Neutrophil (primary cell): Measurements from ENCODE around the gene TSHZ1.

ENCODE experiments used
- H3K27ac ChIP-seq: fragments of 200-600 bp; sonication (generic); 2 replicates; pipeline ENCODE4 v1.5.1; 2016; ENCODE audit warnings: mild to moderate bottlenecking, moderate library complexity
- H3K27me3 ChIP-seq: fragments of 200-600 bp; sonication (generic); 2 replicates; pipeline ENCODE4 v1.6.0; 2016; ENCODE audit warnings: mild to moderate bottlenecking
- H3K36me3 ChIP-seq: fragments of 200-600 bp; sonication (generic); 2 replicates; pipeline ENCODE4 v1.5.1; 2017
- H3K4me1 ChIP-seq, 2 experiments: fragments of 200-600 bp in 1 of 2; sonication (generic) in 1 of 2; 1 replicate in 1 of 2; 2 replicates in 1 of 2; pipeline versions ENCODE4 v1.5.1 to v1.6.1; 2013 to 2016; ENCODE audit warnings: low read depth in 1 of 2, low read length in 1 of 2, mild to moderate bottlenecking in 1 of 2, moderate library complexity in 1 of 2; ENCODE audit not compliant: control insufficient read depth in 1 of 2, insufficient read depth in 1 of 2
- H3K4me3 ChIP-seq, 2 experiments: fragments of 200-600 bp in 1 of 2; sonication (generic) in 1 of 2; 1 replicate in 1 of 2; 2 replicates in 1 of 2; pipeline ENCODE4 v1.5.1; 2013 to 2016; ENCODE audit warnings: low read depth in 1 of 2, low read length in 1 of 2, mild to moderate bottlenecking in 1 of 2, moderate library complexity in 1 of 2
- H3K9me3 ChIP-seq: fragments of 200-600 bp; sonication (generic); 2 replicates; pipeline ENCODE4 v1.5.1; 2016
- TF ChIP-seq, protein P1 (sequence below): fragments of 200-600 bp; sonication (generic); IDR thresholded peaks from 2 replicates; pipeline ENCODE4 v1.5.1; 2016; ENCODE audit warnings: antibody characterized with exemption

The TSHZ1 gene

DNA sequence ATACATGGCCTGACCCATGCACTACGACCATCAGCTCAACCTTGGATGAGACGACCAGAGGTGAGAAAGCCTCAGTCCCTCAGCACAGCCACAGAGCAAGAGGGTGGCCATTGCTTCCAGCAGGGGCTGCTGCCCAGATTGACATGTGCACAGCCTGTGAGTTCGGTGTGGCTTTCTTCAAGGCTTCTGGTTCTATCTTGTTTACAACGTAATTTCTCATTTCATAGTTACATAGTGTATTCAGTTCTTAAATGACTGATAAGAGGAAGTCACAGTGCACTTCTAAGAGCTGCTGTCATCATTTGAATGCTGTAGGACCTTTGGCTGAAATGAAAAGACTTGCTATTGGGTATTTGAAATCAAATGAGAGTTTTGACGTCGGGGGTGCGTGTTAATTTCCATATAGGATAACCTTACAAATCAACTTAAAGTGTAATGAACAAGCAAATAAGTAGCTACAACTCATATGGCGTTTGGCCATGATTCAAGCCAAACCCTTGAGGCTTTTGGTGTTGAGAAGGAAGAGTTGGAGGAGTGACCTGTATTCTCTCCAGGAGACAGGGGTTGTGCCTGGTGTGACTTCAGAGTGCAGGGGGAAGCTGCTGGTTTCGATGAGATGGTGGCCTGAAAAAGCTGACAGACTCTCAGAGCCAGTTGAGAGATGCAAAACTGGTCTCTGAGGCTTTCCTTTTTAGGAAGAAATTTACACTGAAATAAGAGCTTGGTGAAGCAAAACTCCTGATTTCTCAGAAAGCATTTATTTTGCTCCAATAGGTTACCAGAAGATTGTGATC, 51.0 kb downstream of the TSHZ1 start:
- Histone ChIP-seq H3K36me3 (no peaks in the 10 kb centered on the region), H3K4me3 (no peak overlapping the region), H3K4me1 (no peaks in the 10 kb centered on the region), H3K27ac (no peak overlapping the region), H3K9me3 (no peaks in the 10 kb centered on the region), H3K27me3 (no peaks in the 10 kb centered on the region)
- TF ChIP-seq, protein P1, sequence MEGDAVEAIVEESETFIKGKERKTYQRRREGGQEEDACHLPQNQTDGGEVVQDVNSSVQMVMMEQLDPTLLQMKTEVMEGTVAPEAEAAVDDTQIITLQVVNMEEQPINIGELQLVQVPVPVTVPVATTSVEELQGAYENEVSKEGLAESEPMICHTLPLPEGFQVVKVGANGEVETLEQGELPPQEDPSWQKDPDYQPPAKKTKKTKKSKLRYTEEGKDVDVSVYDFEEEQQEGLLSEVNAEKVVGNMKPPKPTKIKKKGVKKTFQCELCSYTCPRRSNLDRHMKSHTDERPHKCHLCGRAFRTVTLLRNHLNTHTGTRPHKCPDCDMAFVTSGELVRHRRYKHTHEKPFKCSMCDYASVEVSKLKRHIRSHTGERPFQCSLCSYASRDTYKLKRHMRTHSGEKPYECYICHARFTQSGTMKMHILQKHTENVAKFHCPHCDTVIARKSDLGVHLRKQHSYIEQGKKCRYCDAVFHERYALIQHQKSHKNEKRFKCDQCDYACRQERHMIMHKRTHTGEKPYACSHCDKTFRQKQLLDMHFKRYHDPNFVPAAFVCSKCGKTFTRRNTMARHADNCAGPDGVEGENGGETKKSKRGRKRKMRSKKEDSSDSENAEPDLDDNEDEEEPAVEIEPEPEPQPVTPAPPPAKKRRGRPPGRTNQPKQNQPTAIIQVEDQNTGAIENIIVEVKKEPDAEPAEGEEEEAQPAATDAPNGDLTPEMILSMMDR: no peak

DNA sequence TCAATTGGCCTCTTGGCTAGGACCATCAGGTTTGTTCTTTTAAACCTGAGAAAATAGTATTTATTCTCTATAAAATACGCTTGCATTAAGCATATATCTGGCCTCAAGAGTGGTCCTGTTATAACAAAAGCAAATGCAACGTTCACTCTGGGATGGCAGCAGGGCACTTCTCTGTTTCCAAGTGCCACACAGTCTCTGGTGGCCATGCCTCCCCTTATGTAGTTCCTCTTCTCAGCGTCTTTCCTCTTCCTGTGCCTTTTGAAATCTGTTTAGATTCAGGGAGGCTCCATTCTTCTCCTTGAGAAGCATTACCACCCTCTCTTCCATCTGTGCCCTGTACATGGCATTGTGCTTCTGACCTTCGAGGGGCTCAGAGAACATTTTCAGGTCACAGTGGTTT, 51.9 kb downstream of the TSHZ1 start:
- Histone ChIP-seq H3K36me3 (no peaks in the 10 kb centered on the region), H3K27ac (no peak overlapping the region), H3K4me3 (no peak overlapping the region), H3K27me3 (no peaks in the 10 kb centered on the region), H3K9me3 (no peaks in the 10 kb centered on the region), H3K4me1 (no peaks in the 10 kb centered on the region)
- TF ChIP-seq, protein P1: no peak

DNA sequence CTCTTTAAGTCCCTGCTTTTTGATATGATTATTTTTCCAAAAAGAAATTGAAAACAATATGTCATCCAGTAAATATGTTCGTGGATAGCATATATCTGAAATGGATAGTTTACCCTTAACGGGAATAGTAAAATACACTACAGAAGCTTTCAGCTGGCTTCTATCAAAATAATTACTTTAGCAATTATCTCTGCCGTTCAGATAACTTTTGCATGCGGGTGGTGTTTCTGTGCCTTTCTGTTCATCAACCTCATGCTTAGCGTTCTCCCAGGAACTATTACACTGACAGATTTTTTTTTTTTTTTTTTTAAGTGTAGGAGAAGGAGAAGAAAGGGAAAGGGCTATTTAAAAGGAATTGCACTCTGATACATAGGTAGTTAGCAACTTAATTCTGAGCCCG, 53.6 kb downstream of the TSHZ1 start:
- H3K4me1 ChIP-seq: no peaks in the 10 kb centered on the region
- no peak overlapping the region for H3K27ac ChIP-seq
- TF ChIP-seq, protein P1: no peak
- no peak overlapping the region for H3K4me3 ChIP-seq
- no peaks in the 10 kb centered on the region for H3K27me3 ChIP-seq
- no peaks in the 10 kb centered on the region for H3K9me3 ChIP-seq
- H3K36me3 ChIP-seq: no peaks in the 10 kb centered on the region

DNA sequence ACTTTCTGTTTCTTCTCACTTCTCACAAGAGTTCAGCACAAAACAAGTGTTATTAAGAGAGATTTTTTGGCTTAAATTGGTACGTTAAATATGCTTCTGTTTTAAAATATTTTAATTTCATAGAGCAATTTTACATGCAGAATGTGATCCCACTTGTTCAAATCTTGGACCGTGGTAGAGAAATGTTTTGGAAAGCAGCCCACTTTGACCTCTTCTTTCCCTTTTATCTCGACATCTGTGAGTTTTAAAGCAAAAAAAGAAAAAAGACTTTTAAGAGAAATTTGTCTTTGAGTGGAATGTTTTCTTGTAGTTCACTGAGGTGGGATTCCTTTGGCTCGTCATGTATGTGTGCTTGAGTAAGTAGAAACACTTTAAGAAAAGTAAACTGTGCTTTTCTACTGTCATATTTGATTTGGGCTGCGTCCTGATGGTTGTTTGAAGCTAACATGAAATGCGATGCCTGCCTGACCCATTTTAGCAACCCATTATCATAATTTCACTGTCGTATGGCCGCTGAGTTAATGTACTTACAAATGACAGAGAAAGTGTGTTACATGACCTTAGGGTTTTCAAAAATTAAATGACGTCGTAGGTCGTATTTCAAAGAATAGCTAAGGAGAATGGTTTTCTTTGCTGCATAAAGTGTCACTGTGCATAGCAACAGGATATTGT, 54.5 kb downstream of the TSHZ1 start:
- Histone ChIP-seq H3K4me1 (no peaks in the 10 kb centered on the region), H3K4me3 (no peak overlapping the region), H3K9me3 (no peaks in the 10 kb centered on the region), H3K27me3 (no peaks in the 10 kb centered on the region), H3K36me3 (no peaks in the 10 kb centered on the region), H3K27ac (no peak overlapping the region)
- TF ChIP-seq, protein P1: no peak

DNA sequence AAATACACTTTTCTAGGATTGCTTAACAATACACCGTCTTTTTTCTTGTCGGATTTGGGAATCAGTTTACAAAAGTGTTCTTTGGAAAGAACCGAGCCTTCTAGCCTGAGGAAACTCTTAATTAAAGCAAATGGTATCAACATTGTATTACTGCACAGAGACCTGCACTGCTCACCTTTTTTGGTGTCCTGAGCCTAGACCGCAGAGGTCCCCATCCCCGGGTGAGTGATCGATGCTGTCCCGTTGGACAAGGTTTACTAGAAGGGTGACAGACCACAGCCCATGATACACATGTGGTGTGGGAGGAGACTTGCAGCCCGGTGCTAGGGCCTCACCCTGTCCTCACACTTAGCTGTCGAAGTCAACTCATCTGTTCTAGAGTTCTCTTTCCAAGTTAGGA, 55.3 kb downstream of the TSHZ1 start:
- Histone ChIP-seq H3K4me3 (no peak overlapping the region), H3K27me3 (no peaks in the 10 kb centered on the region), H3K27ac (no peak overlapping the region), H3K4me1 (no peaks in the 10 kb centered on the region), H3K9me3 (no peaks in the 10 kb centered on the region), H3K36me3 (no peaks in the 10 kb centered on the region)
- TF ChIP-seq, protein P1: no peak
